GM18502 (cell line): ENCODE measurements around the gene CCNL2.

ENCODE experiments used
- ATAC-seq: cut with Tn5 transposase; IDR thresholded peaks from one replicate; pipeline ENCODE4 v1.9.1; 2021; ENCODE audit warnings: mild to moderate bottlenecking; ENCODE audit not compliant: unreplicated experiment, poor library complexity

Gene CCNL2

GRCh38 chr1:1347026-1347595 is 52.0 kb downstream of the CCNL2 start:
- no peak for ATAC-seq

GRCh38 chr1:1346501-1346890 is 52.6 kb downstream of the CCNL2 start:
- no peak for ATAC-seq

- no peak for ATAC-seq
These were observed 53.2 kb downstream of the CCNL2 start for GRCh38 chr1:1345860-1346500.

- ATAC-seq, result no peak
These were observed 53.8 kb downstream of the CCNL2 start for GRCh38 chr1:1345384-1345783.

- ATAC-seq, result no peak
These were observed 54.3 kb downstream of the CCNL2 start for GRCh38 chr1:1344655-1345361.

- no peak for ATAC-seq
These were observed 55.2 kb downstream of the CCNL2 start for GRCh38 chr1:1343811-1344421.

GRCh38 chr1:1342584-1343115 is 56.5 kb downstream of the CCNL2 start:
- no peak for ATAC-seq

- no peak for ATAC-seq
These were observed 57.0 kb downstream of the CCNL2 start for GRCh38 chr1:1342061-1342562.

- no peak for ATAC-seq
These were observed 57.5 kb downstream of the CCNL2 start for GRCh38 chr1:1341549-1342021.

- no peak for ATAC-seq
These were observed 58.2 kb downstream of the CCNL2 start for GRCh38 chr1:1340791-1341548.

- no peak for ATAC-seq
These were observed 59.0 kb downstream of the CCNL2 start for GRCh38 chr1:1340185-1340584.

- no peak for ATAC-seq
These were observed 60.9 kb downstream of the CCNL2 start for GRCh38 chr1:1338278-1338677.

- ATAC-seq, result no peak
These were observed 61.4 kb downstream of the CCNL2 start for GRCh38 chr1:1337793-1338147.

- ATAC-seq, result no peak
These were observed 62.0 kb downstream of the CCNL2 start for GRCh38 chr1:1336931-1337792.

GRCh38 chr1:1336446-1336845 is 62.7 kb downstream of the CCNL2 start:
- no peak for ATAC-seq

GRCh38 chr1:1335792-1336248 is 63.3 kb downstream of the CCNL2 start:
- ATAC-seq, result no peak
